Adrenal gland (tissue), 12 donors: ENCODE data around the gene MOK. TPM values are rescaled to one million over a fixed set of nuclear protein-coding genes. Genes with fewer than 3 reads are reported as not detected.
A peak's percentile ranks its signal among the peaks of the same experiment; 100 is the strongest.

ENCODE experiments used
- DNase-seq, 7 donors: peaks; one replicate each; pipeline ENCODE4 v3.0.0-alpha.2; 2019 to 2020
- H3K27ac ChIP-seq, 5 donors: fragments of 200-600 bp; sonication (generic) in 4 of 5; 1 replicate in 3 of 5; 2 replicates in 2 of 5; pipeline versions ENCODE4 v1.5.1 to v1.8.0; 2016 to 2020; ENCODE audit warnings: mild to moderate bottlenecking in 1 of 5
- H3K27me3 ChIP-seq: fragments of 200-600 bp; 2 replicates; pipeline ENCODE4 v1.8.0; 2021
- H3K36me3 ChIP-seq, 2 donors: fragments of 200-600 bp; replicated peaks in 1 of 2; 1 replicate in 1 of 2; 2 replicates in 1 of 2; pipeline versions ENCODE4 v1.5.1 to v1.8.0; 2018 to 2022
- H3K4me1 ChIP-seq, 2 donors: fragments of 200-600 bp; replicated peaks in 1 of 2; 1 replicate in 1 of 2; 2 replicates in 1 of 2; pipeline versions ENCODE4 v1.5.1 to v1.8.0; 2018 to 2021
- H3K4me3 ChIP-seq, 4 donors: fragments of 200-600 bp; sonication (generic) in 3 of 4; one replicate each; pipeline ENCODE4 v1.5.1; 2016 to 2018
- H3K9me3 ChIP-seq, 3 donors: fragments of 200-600 bp; sonication (generic) in 1 of 3; replicated peaks in 1 of 3; 1 replicate in 2 of 3; 2 replicates in 1 of 3; pipeline versions ENCODE4 v1.5.1 to v1.8.0; 2016 to 2021
- CTCF ChIP-seq, 6 experiments: fragments of 450-650 bp in 4 of 6; fragments of 200-600 bp in 2 of 6; sonication (generic) in 1 of 6; IDR thresholded peaks; 1 replicate in 5 of 6; 2 replicates in 1 of 6; pipeline versions ENCODE4 v1.5.1 to v1.8.0; 2016 to 2021; ENCODE audit warnings: antibody characterized with exemption in 6 of 6, mild to moderate bottlenecking in 2 of 6, moderate library complexity in 1 of 6
- POLR2A ChIP-seq, 2 donors: fragments of 450-650 bp; IDR thresholded peaks; one replicate each; pipeline ENCODE4 v1.6.1; 2017; ENCODE audit warnings: antibody characterized with exemption in 2 of 2, mild to moderate bottlenecking in 2 of 2, moderate library complexity in 1 of 2
- WGBS, 4 donors: extraction: QIAGEN DNeasy Blood & Tissue Kit in 2 of 4; methylation state at CpG; one replicate each; pipeline versions ENCODE4 v1.1.5 to v1.1.7; 2013 to 2017; 5-methylcytosine and 5-hydroxymethylcytosine counted together
- intact Hi-C, 2 donors: fragments of 100-400 bp; cut with DNase I; formaldehyde crosslinking; loops; one replicate each; pipeline versions ENCODE4 v1.14.1 to v1.15.0; 2022 to 2023
- polyA plus RNA-seq, 3 donors: library from polyadenylated mRNA; stranded (reverse); fragments of 200-250 nt in 2 of 3; fragments of 350-450 nt in 1 of 3; fragmentation: Illumina TruSeq in 1 of 3; extraction: RNeasy Lipid Tissue Mini Kit (QIAGEN cat#74804) in 1 of 3; gene quantifications; one replicate each; pipeline ENCODE4 v1.2.3, GENCODE V29; 2013 to 2014
- total RNA-seq, 9 donors: library from RNA; depleted of rRNA in 4 of 9; stranded (reverse); fragments of >200 nt in 4 of 9; fragments of 120-200 nt in 1 of 9; fragmentation: NEBNext Ultra II Directional in 1 of 9; extraction: Animal tissue kit (Norgen Biotek cat#: 25700) in 1 of 9; gene quantifications; one replicate each; pipeline versions ENCODE4 v1.1.0 to v1.2.4, GENCODE V29; 2013 to 2023
- donor health status: healthy with polysubstance abuse.
- donor health status: Bipolar disorder and iron deficiency.
- donor health status: DM: yes; HTN: yes; CAD: no.
- donor health status: DM: no; HTN: no; CAD: no.
- donor health status: DM: no; HTN: no; CAD: no.
- donor health status: DM: yes; HTN: yes; CAD: no.

Gene MOK
- total and polyA plus RNA-seq, 12 donors: 10.1 to 54.4 (median 16.4) TPM

- Histone ChIP-seq H3K27ac (peak overlapping the region in 3 of 5 donors; percentile 43 to 65 (median 62)), H3K27me3 (no peaks in the 10 kb centered on the region), H3K36me3 (peaks cover 0 to 27% of the 10 kb centered on the region in 2 donors), H3K4me1 (peaks cover 12 to 33% of the 10 kb centered on the region in 2 donors), H3K4me3 (no peak overlapping the region), H3K9me3 (no peaks in the 10 kb centered on the region)
- TF ChIP-seq CTCF (IDR thresholded peaks at IDR 0.05) (peak; percentile 15 to 79 (median 72)), POLR2A (IDR thresholded peaks at IDR 0.05) (peak in 1 of 2 donors; percentile 10)
- 39 to 56% (median 46%) methylated on average over 18 to 19 of the region's 19 CpGs for WGBS, 4 donors
- intact Hi-C loops: loop anchor here (5.0 to 10.0 kb wide), 2 partner anchors 55 to 57 kb away; no protein-coding TSS in a partner anchor
- peak; percentile 58 to 92 (median 89) for DNase-seq
These were observed 95.6 kb downstream of the MOK start for GRCh38 chr14:102209224-102209966.

- Histone ChIP-seq H3K4me1 (peaks cover 12 to 36% of the 10 kb centered on the region in 2 donors), H3K27ac (peak overlapping the region in 3 of 5 donors; percentile 43 to 65 (median 62)), H3K27me3 (no peaks in the 10 kb centered on the region), H3K4me3 (no peak overlapping the region), H3K9me3 (no peaks in the 10 kb centered on the region), H3K36me3 (peaks cover 0 to 28% of the 10 kb centered on the region in 2 donors)
- WGBS, 4 donors: 94 to 96% (median 95%) methylated on average over 15 to 17 of the region's 17 CpGs
- TF ChIP-seq CTCF (IDR thresholded peaks at IDR 0.05): no peak
- no peak for TF ChIP-seq POLR2A (IDR thresholded peaks at IDR 0.05)
- DNase-seq: peak in 2 of 7 donors; percentile 13 to 23
- intact Hi-C loops: loop anchor here (5.0 to 10.0 kb wide), 2 partner anchors 54 to 56 kb away; no protein-coding TSS in a partner anchor
These were observed 96.2 kb downstream of the MOK start for GRCh38 chr14:102208741-102209140.

- 94 to 97% (median 95%) methylated on average over 9 to 13 of the region's 13 CpGs for WGBS, 4 donors
- peak in 1 of 7 donors; percentile 11 for DNase-seq
- intact Hi-C loops: loop anchor here (5.0 to 10.0 kb wide), 2 partner anchors 53 to 56 kb away; no protein-coding TSS in a partner anchor
- Histone ChIP-seq H3K4me3 (no peak overlapping the region), H3K4me1 (peaks cover 12 to 36% of the 10 kb centered on the region in 2 donors), H3K27ac (no peak overlapping the region), H3K27me3 (no peaks in the 10 kb centered on the region), H3K36me3 (peaks cover 0 to 28% of the 10 kb centered on the region in 2 donors), H3K9me3 (no peaks in the 10 kb centered on the region)
- TF ChIP-seq CTCF (IDR thresholded peaks at IDR 0.05): no peak
- TF ChIP-seq POLR2A (IDR thresholded peaks at IDR 0.05): no peak
These were observed 97.1 kb downstream of the MOK start for GRCh38 chr14:102207831-102208365.

- Histone ChIP-seq H3K4me3 (no peak overlapping the region), H3K27ac (no peak overlapping the region), H3K4me1 (peaks cover 18 to 32% of the 10 kb centered on the region in 2 donors), H3K36me3 (peaks cover 0 to 28% of the 10 kb centered on the region in 2 donors), H3K9me3 (no peaks in the 10 kb centered on the region), H3K27me3 (no peaks in the 10 kb centered on the region)
- no peak for TF ChIP-seq POLR2A (IDR thresholded peaks at IDR 0.05)
- TF ChIP-seq CTCF (IDR thresholded peaks at IDR 0.05): no peak
- WGBS, 4 donors: 59 to 72% (median 68%) methylated on average over 7 to 8 of the region's 8 CpGs
- peak in 1 of 7 donors; percentile 23 for DNase-seq
- intact Hi-C loops: loop anchor here (5.0 to 10.0 kb wide), 2 partner anchors 52 to 55 kb away; no protein-coding TSS in a partner anchor
These were observed 98.0 kb downstream of the MOK start for GRCh38 chr14:102206918-102207317.
